SU-DHL-6 (cell line): Measurements from ENCODE around the gene RING1.

Experiments used
- H2AFZ ChIP-seq: fragments of 200-600 bp; sonication (generic); 2 replicates; pipeline ENCODE4 v1.6.1; 2014; ENCODE audit warnings: low read depth, mild to moderate bottlenecking, moderate library complexity, mixed read lengths, antibody characterized with exemption, low read length; ENCODE audit not compliant: severe bottlenecking
- H3F3A ChIP-seq: fragments of 200-600 bp; shearing (Covaris generic); 2 replicates; pipeline ENCODE4 v1.6.0; 2016; ENCODE audit warnings: antibody characterized with exemption, mild to moderate bottlenecking; ENCODE audit not compliant: insufficient read depth
- H3K27ac ChIP-seq: fragments of 200-600 bp; sonication (generic); 2 replicates; pipeline ENCODE4 v1.5.1; 2016; ENCODE audit warnings: low read depth, mild to moderate bottlenecking, low read length, moderate library complexity, mixed read lengths
- H3K27me3 ChIP-seq: fragments of 200-600 bp; sonication (generic), shearing (Covaris generic); 2 replicates; pipeline ENCODE4 v1.6.0; 2014; ENCODE audit warnings: mild to moderate bottlenecking, low read length
- H3K36me3 ChIP-seq: fragments of 200-600 bp; sonication (generic); 2 replicates; pipeline ENCODE4 v1.6.1; 2014; ENCODE audit warnings: mild to moderate bottlenecking, low read length, mixed read lengths
- H3K4me2 ChIP-seq: fragments of 300-600, 200-600 bp; shearing (Covaris generic), sonication (generic); 2 replicates; pipeline ENCODE4 v1.6.0; 2014; ENCODE audit warnings: low read length, low read depth, mild to moderate bottlenecking; ENCODE audit not compliant: poor library complexity, severe bottlenecking
- H3K4me3 ChIP-seq: fragments of 200-600 bp; sonication (generic); 2 replicates; pipeline ENCODE4 v1.5.1; 2014; ENCODE audit warnings: antibody characterized with exemption, low read length, mild to moderate bottlenecking, mixed read lengths; ENCODE audit not compliant: insufficient read depth, poor library complexity, severe bottlenecking
- H3K79me2 ChIP-seq: fragments of 200-600 bp; sonication (generic); 2 replicates; pipeline ENCODE4 v1.6.1; 2014; ENCODE audit warnings: mild to moderate bottlenecking, low read length, moderate library complexity; ENCODE audit not compliant: insufficient read depth
- H3K9ac ChIP-seq: fragments of 200-600 bp; sonication (generic); 2 replicates; pipeline ENCODE4 v1.7.0; 2014; ENCODE audit warnings: mild to moderate bottlenecking, low read length
- H3K9me2 ChIP-seq: fragments of 200-600 bp; sonication (generic); replicated peaks from 2 replicates; pipeline ENCODE4 v1.6.1; 2014; ENCODE audit warnings: low read length; ENCODE audit not compliant: insufficient read depth
- H3K9me3 ChIP-seq: fragments of 200-600 bp; sonication (generic); 2 replicates; pipeline ENCODE4 v1.6.1; 2014; ENCODE audit warnings: low read length, mixed read lengths; ENCODE audit not compliant: insufficient read depth
- H4K20me1 ChIP-seq: fragments of 200-600 bp; sonication (generic); 2 replicates; pipeline ENCODE4 v1.6.1; 2014; ENCODE audit warnings: low read depth, mild to moderate bottlenecking, antibody characterized with exemption, low read length, moderate library complexity, mixed read lengths
- CTCF ChIP-seq: fragments of 200-600 bp; sonication (generic); IDR thresholded peaks from one replicate; pipeline ENCODE4 v1.5.1; 2017; ENCODE audit warnings: antibody characterized with exemption, mild to moderate bottlenecking, low read length, moderate library complexity; ENCODE audit not compliant: insufficient read depth, poor library complexity, severe bottlenecking
- EZH2phosphoT487 ChIP-seq: fragments of 200-600 bp; sonication (generic), shearing (Covaris generic); conservative IDR thresholded peaks from 2 replicates; pipeline ENCODE4 v1.6.1; 2018; ENCODE audit warnings: mild to moderate bottlenecking, antibody characterized with exemption, low read length, moderate library complexity, mixed read lengths

RING1 gene

GRCh38 chr6:33201935-33202334, 6.4 kb upstream of the RING1 start:
- no peaks in the 10 kb centered on the region for H3K9me2 ChIP-seq
- H3F3A ChIP-seq, result peaks cover 46% of the 10 kb centered on the region
- H3K9me3 ChIP-seq, result no peaks in the 10 kb centered on the region
- TF ChIP-seq CTCF (no peak), EZH2phosphoT487 (no peak)
- peaks cover 33% of the 10 kb centered on the region for H3K79me2 ChIP-seq
- peak overlapping the region; percentile 85 for H3K9ac ChIP-seq
- H2AFZ ChIP-seq, result no peak overlapping the region
- H3K4me3 ChIP-seq, result peak overlapping the region; percentile 97
- H4K20me1 ChIP-seq, result no peaks in the 10 kb centered on the region
- no peaks in the 10 kb centered on the region for H3K27me3 ChIP-seq
- H3K4me2 ChIP-seq, result peak overlapping the region; percentile 73
- peaks cover 8% of the 10 kb centered on the region for H3K36me3 ChIP-seq
- H3K27ac ChIP-seq, result no peak overlapping the region

- no peak overlapping the region for H3K9ac ChIP-seq
- no peak overlapping the region for H2AFZ ChIP-seq
- no peaks in the 10 kb centered on the region for H3K9me3 ChIP-seq
- H3K79me2 ChIP-seq, result peaks cover 33% of the 10 kb centered on the region
- H3K4me3 ChIP-seq, result no peak overlapping the region
- H3K9me2 ChIP-seq, result no peaks in the 10 kb centered on the region
- no peaks in the 10 kb centered on the region for H3K27me3 ChIP-seq
- H3K27ac ChIP-seq, result no peak overlapping the region
- no peaks in the 10 kb centered on the region for H4K20me1 ChIP-seq
- H3K36me3 ChIP-seq, result 0 out of 2 replicates have a peak, but pooled peaks cover 3% of the 10 kb centered on the region
- no peak overlapping the region for H3K4me2 ChIP-seq
- peaks cover 40% of the 10 kb centered on the region for H3F3A ChIP-seq
- no peak for TF ChIP-seq CTCF
- no peak for TF ChIP-seq EZH2phosphoT487
Observed at GRCh38 chr6:33202799-33203198, 5.5 kb upstream of the RING1 start.

GRCh38 chr6:33203443-33204164, 4.7 kb upstream of the RING1 start:
- Histone ChIP-seq H3K9me2 (no peaks in the 10 kb centered on the region), H3K4me3 (peak overlapping the region; percentile 8), H3K79me2 (peaks cover 28% of the 10 kb centered on the region), H3K9ac (peak overlapping the region; percentile 3; the same call in 1 of the 2 replicates), H3K36me3 (0 out of 2 replicates have a peak, but pooled peaks cover 3% of the 10 kb centered on the region), H3K27ac (peak overlapping the region; percentile 10; the same call in 1 of the 2 replicates), H3K9me3 (no peaks in the 10 kb centered on the region), H3K27me3 (no peaks in the 10 kb centered on the region), H2AFZ (no peak overlapping the region), H3F3A (peaks cover 32% of the 10 kb centered on the region), H3K4me2 (peak overlapping the region; percentile 71), H4K20me1 (no peaks in the 10 kb centered on the region)
- TF ChIP-seq CTCF (no peak), EZH2phosphoT487 (no peak)
